HepG2 (cell line): ENCODE measurements around the gene RIPK3. TPM values are rescaled to one million over a fixed set of nuclear protein-coding genes. Genes with fewer than 3 reads are reported as not detected.

Source experiments
- CBFB ChIP-seq: sonication (generic); formaldehyde crosslinking; IDR thresholded peaks from 2 replicates; pipeline ENCODE4 v1.4.0; 2020; ENCODE audit warnings: missing genetic modification reagents
- ISL2 ChIP-seq: sonication (generic); formaldehyde crosslinking; IDR thresholded peaks from 2 replicates; pipeline ENCODE4 v1.5.0; 2020; ENCODE audit warnings: missing genetic modification reagents
- JUN ChIP-seq: sonication (generic); formaldehyde crosslinking; IDR thresholded peaks from 2 replicates; pipeline ENCODE4 v1.4.0; 2020; ENCODE audit warnings: mild to moderate bottlenecking, missing genetic modification reagents
- KDM5A ChIP-seq: fragments of 200-600 bp; sonication (generic); IDR thresholded peaks from 2 replicates; pipeline ENCODE4 v1.7.0; 2018; ENCODE audit warnings: antibody characterized with exemption, mild to moderate bottlenecking, low read length, borderline replicate concordance
- LRRFIP1 ChIP-seq: sonication (generic); formaldehyde crosslinking; conservative IDR thresholded peaks from 2 replicates; pipeline ENCODE4 v1.4.0; 2020; ENCODE audit warnings: missing genetic modification reagents
- MEIS2 ChIP-seq: sonication (generic); formaldehyde crosslinking; IDR thresholded peaks from 2 replicates; pipeline ENCODE4 v1.9.0; 2021; ENCODE audit warnings: mild to moderate bottlenecking, missing genetic modification reagents
- MTF1 ChIP-seq: sonication (generic); formaldehyde crosslinking; IDR thresholded peaks from 2 replicates; pipeline ENCODE4 v1.5.0; 2020; ENCODE audit warnings: missing genetic modification reagents
- MYC ChIP-seq: sonication (generic); formaldehyde crosslinking; IDR thresholded peaks from 2 replicates; pipeline ENCODE4 v1.9.0; 2021; ENCODE audit warnings: missing genetic modification reagents, borderline replicate concordance
- MYPOP ChIP-seq: sonication (generic); formaldehyde crosslinking; IDR thresholded peaks from 2 replicates; pipeline ENCODE4 v1.8.1; 2023; ENCODE audit warnings: mild to moderate bottlenecking, moderate library complexity, missing genetic modification reagents
- NCOA1 ChIP-seq: sonication (generic); formaldehyde crosslinking; IDR thresholded peaks from 2 replicates; pipeline ENCODE4 v1.9.0; 2021; ENCODE audit warnings: missing genetic modification reagents
- NR3C1 ChIP-seq: sonication (generic); formaldehyde crosslinking; IDR thresholded peaks from 2 replicates; pipeline ENCODE4 v1.4.0; 2020; ENCODE audit warnings: missing genetic modification reagents
- PHF20 ChIP-seq: sonication (generic); formaldehyde crosslinking; IDR thresholded peaks from 2 replicates; pipeline ENCODE4 v1.5.0; 2020; ENCODE audit warnings: mild to moderate bottlenecking, missing genetic modification reagents
- POGZ ChIP-seq: sonication (generic); formaldehyde crosslinking; IDR thresholded peaks from 2 replicates; pipeline ENCODE4 v1.4.0; 2020; ENCODE audit warnings: mild to moderate bottlenecking, missing genetic modification reagents
- POLR2AphosphoS5 ChIP-seq: IDR thresholded peaks from 2 replicates; pipeline ENCODE4 v1.6.1; 2012; ENCODE audit warnings: low read depth, low read length
- RFX3 ChIP-seq: IDR thresholded peaks from 2 replicates; pipeline ENCODE4 v1.6.1; 2016; ENCODE audit warnings: missing biosample characterization, missing genetic modification reagents
- RFXAP ChIP-seq: sonication (generic); formaldehyde crosslinking; IDR thresholded peaks from 2 replicates; pipeline ENCODE4 v1.4.0; 2020; ENCODE audit warnings: missing genetic modification reagents, borderline replicate concordance
- SNAPC2 ChIP-seq: sonication (generic); formaldehyde crosslinking; IDR thresholded peaks from 2 replicates; pipeline ENCODE4 v1.8.1; 2022; ENCODE audit warnings: mild to moderate bottlenecking, missing genetic modification reagents
- UBTF ChIP-seq: sonication (generic); formaldehyde crosslinking; IDR thresholded peaks from 2 replicates; pipeline ENCODE4 v1.4.0; 2020; ENCODE audit warnings: mild to moderate bottlenecking, missing genetic modification reagents
- ZIK1 ChIP-seq: sonication (generic); formaldehyde crosslinking; IDR thresholded peaks from 2 replicates; pipeline ENCODE4 v1.5.0; 2020; ENCODE audit warnings: mild to moderate bottlenecking, low read depth, missing genetic modification reagents, borderline replicate concordance
- ZNF121 ChIP-seq: sonication (generic); formaldehyde crosslinking; IDR thresholded peaks from 2 replicates; pipeline ENCODE4 v1.5.0; 2020; ENCODE audit warnings: mild to moderate bottlenecking, missing genetic modification reagents
- ZNF260 ChIP-seq: sonication (generic); formaldehyde crosslinking; IDR thresholded peaks from 2 replicates; pipeline ENCODE4 v1.4.0; 2020; ENCODE audit warnings: missing genetic modification reagents, low read depth, mild to moderate bottlenecking, borderline replicate concordance
- ZNF510 ChIP-seq: sonication (generic); formaldehyde crosslinking; IDR thresholded peaks from 2 replicates; pipeline ENCODE4 v1.4.0; 2020; ENCODE audit warnings: low read depth, mild to moderate bottlenecking, missing genetic modification reagents
- ZNF563 ChIP-seq: sonication (generic); formaldehyde crosslinking; IDR thresholded peaks from 2 replicates; pipeline ENCODE4 v1.8.0; 2022; ENCODE audit warnings: mild to moderate bottlenecking, moderate library complexity, missing genetic modification reagents
- polyA plus RNA-seq, 8 experiments: library from polyadenylated mRNA; depleted of rRNA in 3 of 8; stranded (reverse) in 7 of 8; unstranded in 1 of 8; fragments of >200 nt; fragmentation: Illumina TruSeq in 4 of 8; extraction: Trizol in 4 of 8; gene quantifications; 2 replicates each; pipeline versions ENCODE4 v1.2.1 to v1.2.3, GENCODE V29; 2011 to 2016; ENCODE audit warnings: low read depth in 4 of 8, missing spikeins in 1 of 8, mixed read lengths in 1 of 8; ENCODE audit not compliant: insufficient read depth in 1 of 8
- total RNA-seq, 5 experiments: library from RNA; depleted of rRNA; stranded (reverse); fragments of >200 nt; fragmentation: Illumina TruSeq; extraction: Trizol; gene quantifications; 2 replicates each; pipeline ENCODE4 v1.2.3, GENCODE V29; 2016; ENCODE audit warnings: low read depth in 1 of 5
- TF ChIP-seq, protein P1 (sequence below): sonication (generic); formaldehyde crosslinking; IDR thresholded peaks from 2 replicates; pipeline ENCODE4 v1.4.0; 2020; ENCODE audit warnings: low read depth, mild to moderate bottlenecking, missing genetic modification reagents

Gene RIPK3
- total and polyA plus RNA-seq, 2 of the 13 experiments (the other 11 are each of a cell fraction or from before 2014, with no cell fraction given), result not detected

DNA sequence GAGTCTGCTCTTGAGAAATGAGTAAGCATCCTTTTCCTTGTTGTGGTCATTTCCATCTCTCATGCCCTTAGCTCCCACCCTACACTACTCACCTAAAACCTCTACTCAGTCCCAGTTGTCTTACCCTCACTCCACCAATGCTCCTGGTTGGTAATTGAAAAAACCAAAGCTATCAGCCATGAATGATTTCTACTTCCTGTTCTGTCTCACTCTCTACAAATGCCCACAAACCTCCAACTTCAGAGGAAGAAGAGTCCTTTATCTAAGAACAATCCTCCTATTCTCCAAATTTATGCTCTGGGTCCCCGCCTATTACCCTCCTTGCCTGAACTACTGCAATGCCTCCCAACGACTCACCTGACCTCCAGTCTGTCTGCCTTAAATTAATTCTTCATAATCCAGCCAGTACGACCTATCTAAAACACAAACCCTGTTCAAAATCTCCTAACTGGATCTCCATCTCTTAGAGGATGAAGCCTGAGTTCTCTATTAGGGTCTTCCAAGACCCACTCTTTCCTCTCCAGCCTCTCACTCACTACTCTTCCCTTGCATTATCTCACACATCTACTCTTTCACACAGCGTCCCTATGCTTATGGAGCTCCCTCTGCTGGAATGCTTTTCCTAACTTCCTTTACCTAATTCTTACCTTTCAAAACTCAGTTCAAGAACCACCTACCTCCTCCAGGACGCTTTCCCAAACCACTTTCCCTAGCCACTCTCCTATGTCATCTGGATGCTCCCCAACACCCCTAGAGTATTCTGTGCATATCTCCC is 42.4 kb downstream of the RIPK3 start (continued):
- TF ChIP-seq UBTF (CRISPR knock-in tag) (no peak), NR3C1 (CRISPR knock-in tag) (no peak), LRRFIP1 (CRISPR knock-in tag) (no peak), ZIK1 (no peak), RFX3 (CRISPR knock-in tag) (no peak), ZNF510 (CRISPR knock-in tag) (no peak), JUN (no peak; the same call in 1 of the 2 replicates), PHF20 (CRISPR knock-in tag) (no peak), ZNF260 (no peak), MEIS2 (no peak), ISL2 (no peak), MYC (no peak), POGZ (CRISPR knock-in tag) (no peak), ZNF121 (CRISPR knock-in tag) (no peak), MTF1 (no peak), SNAPC2 (CRISPR knock-in tag) (peak; percentile 53; the same call in 1 of the 2 replicates), ZNF563 (no peak), POLR2AphosphoS5 (no peak), NCOA1 (CRISPR knock-in tag) (peak; percentile 29; the same call in 1 of the 2 replicates), MYPOP (CRISPR knock-in tag) (no peak), RFXAP (no peak), CBFB (CRISPR knock-in tag) (no peak), KDM5A (no peak)
- TF ChIP-seq, protein P1, sequence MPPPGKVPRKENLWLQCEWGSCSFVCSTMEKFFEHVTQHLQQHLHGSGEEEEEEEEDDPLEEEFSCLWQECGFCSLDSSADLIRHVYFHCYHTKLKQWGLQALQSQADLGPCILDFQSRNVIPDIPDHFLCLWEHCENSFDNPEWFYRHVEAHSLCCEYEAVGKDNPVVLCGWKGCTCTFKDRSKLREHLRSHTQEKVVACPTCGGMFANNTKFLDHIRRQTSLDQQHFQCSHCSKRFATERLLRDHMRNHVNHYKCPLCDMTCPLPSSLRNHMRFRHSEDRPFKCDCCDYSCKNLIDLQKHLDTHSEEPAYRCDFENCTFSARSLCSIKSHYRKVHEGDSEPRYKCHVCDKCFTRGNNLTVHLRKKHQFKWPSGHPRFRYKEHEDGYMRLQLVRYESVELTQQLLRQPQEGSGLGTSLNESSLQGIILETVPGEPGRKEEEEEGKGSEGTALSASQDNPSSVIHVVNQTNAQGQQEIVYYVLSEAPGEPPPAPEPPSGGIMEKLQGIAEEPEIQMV (CRISPR knock-in tag), result no peak
